ENCODE data around the gene AHCYL2. TPM values are rescaled to one million over a fixed set of nuclear protein-coding genes. Genes with fewer than 3 reads are reported as not detected.
"Not testable (repeated sequence)": the region's sequence is repeated elsewhere in the genome, so short reads cannot be mapped to it uniquely, and the experiment has no call there.

The AHCYL2 gene
- polyA plus RNA-seq, 3 donors, result 10.7 to 14.6 (median 12.1) TPM

DNA sequence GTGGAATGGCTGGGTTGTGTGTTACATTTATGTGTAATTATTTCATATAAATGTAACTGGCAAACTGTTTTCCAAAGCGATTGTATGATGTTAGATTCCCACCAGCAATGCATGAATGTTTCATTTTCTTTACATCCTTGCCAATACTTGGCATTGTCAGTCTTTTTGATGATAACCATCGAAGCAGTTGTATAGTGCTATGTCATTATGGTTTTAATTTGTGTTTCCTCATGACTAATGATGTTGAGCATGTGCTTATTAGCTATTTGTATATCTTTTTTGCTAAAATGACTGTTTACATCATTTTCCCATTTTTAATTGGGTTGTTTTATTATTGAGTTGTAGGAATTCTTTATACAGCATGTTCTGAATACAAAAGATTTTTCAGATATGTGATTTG is 22.3 kb downstream of the AHCYL2 start:
- peaks cover 21% of the 10 kb centered on the region for H4K20me1 ChIP-seq (ENCODE audit: insufficient read depth, low read length)
- no peak overlapping the region for H3K4me2 ChIP-seq (replicated peaks; ENCODE audit: extremely low read depth, low read length, poor library complexity, severe bottlenecking)
- TF ChIP-seq, protein P1, sequence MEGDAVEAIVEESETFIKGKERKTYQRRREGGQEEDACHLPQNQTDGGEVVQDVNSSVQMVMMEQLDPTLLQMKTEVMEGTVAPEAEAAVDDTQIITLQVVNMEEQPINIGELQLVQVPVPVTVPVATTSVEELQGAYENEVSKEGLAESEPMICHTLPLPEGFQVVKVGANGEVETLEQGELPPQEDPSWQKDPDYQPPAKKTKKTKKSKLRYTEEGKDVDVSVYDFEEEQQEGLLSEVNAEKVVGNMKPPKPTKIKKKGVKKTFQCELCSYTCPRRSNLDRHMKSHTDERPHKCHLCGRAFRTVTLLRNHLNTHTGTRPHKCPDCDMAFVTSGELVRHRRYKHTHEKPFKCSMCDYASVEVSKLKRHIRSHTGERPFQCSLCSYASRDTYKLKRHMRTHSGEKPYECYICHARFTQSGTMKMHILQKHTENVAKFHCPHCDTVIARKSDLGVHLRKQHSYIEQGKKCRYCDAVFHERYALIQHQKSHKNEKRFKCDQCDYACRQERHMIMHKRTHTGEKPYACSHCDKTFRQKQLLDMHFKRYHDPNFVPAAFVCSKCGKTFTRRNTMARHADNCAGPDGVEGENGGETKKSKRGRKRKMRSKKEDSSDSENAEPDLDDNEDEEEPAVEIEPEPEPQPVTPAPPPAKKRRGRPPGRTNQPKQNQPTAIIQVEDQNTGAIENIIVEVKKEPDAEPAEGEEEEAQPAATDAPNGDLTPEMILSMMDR (IDR thresholded peaks at IDR 0.05), result no peak
- H3K9me3 ChIP-seq (replicated peaks in 1 of 2; ENCODE audit: control insufficient read depth in 1 of 2, insufficient read depth in 1 of 2, low read length in 2 of 2), result no peaks in the 10 kb centered on the region
- H3K9me3 Mint-ChIP-seq, result peaks cover 0 to 9% (median 0%) of the 10 kb centered on the region in 7 donors
- peaks cover 0 to 6% of the 10 kb centered on the region in 2 donors for H3K36me3 ChIP-seq (replicated peaks in 1 of 2; ENCODE audit: control insufficient read depth in 1 of 2, insufficient read depth in 2 of 2, low read length in 2 of 2)
- H3K4me3 Mint-ChIP-seq, result no peak overlapping the region
- no peaks in the 10 kb centered on the region for H3K4me1 ChIP-seq (ENCODE audit: control insufficient read depth in 1 of 2, insufficient read depth in 2 of 2, low read length in 2 of 2)
- H3K27me3 Mint-ChIP-seq (ENCODE audit: low read depth in 3 of 3), result peaks cover 0 to 4% (median 1%) of the 10 kb centered on the region in 3 donors
- WGBS (ENCODE audit: insufficient coverage), result no CpG with 5 or more reads among the region's 2 CpGs
- no peak overlapping the region for H3K4me3 ChIP-seq (replicated peaks in 1 of 3; ENCODE audit: low read depth in 2 of 3, low read length in 3 of 3)
- H3K27ac ChIP-seq (ENCODE audit: low read depth in 1 of 2, low read length in 2 of 2), result no peak overlapping the region
- H3K79me2 ChIP-seq (ENCODE audit: insufficient read depth, low read length), result peaks cover 23% of the 10 kb centered on the region
- H3K9ac ChIP-seq (ENCODE audit: insufficient read depth, low read length, poor library complexity, severe bottlenecking), result no peak overlapping the region
- DNase-seq, result no peak
- H2AFZ ChIP-seq (ENCODE audit: insufficient read depth, low read depth, low read length, poor library complexity, severe bottlenecking), result no peak overlapping the region
- no peak overlapping the region for H3K27ac Mint-ChIP-seq
- peaks cover 11 to 15% of the 10 kb centered on the region in 2 donors for H3K36me3 Mint-ChIP-seq
- H3K27me3 ChIP-seq (ENCODE audit: control insufficient read depth in 2 of 2, insufficient read depth in 2 of 2, low read length in 2 of 2), result no peaks in the 10 kb centered on the region
- H3K4me1 Mint-ChIP-seq, result peaks cover 4% of the 10 kb centered on the region
- intact Hi-C loops (cut with micrococcal nuclease), result no loop called here

DNA sequence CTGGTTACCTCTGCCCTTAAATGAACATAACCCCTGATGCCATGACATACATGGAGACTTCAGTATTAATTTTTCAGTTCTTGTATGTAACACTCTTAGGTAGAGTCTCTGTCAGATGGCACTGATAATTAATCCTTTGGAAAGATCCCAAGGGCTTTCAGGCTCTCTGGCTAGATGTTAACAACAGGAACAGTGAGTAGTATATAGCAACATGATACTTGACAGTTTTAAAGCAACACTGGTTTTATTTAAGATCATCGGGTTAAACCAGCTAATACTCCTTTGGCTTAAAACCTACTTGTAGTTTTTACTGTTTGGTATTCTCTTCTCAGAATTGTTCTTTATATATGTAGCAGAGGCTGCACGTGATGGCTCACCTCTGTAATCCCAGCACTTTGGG is 27.3 kb downstream of the AHCYL2 start:
- H4K20me1 ChIP-seq (ENCODE audit: insufficient read depth, low read length), result peaks cover 11% of the 10 kb centered on the region
- no peak for DNase-seq
- Mint-ChIP-seq H3K36me3 (peaks cover 0 to 3% of the 10 kb centered on the region in 2 donors), H3K9me3 (no peaks in the 10 kb centered on the region), H3K27ac (no peak overlapping the region), H3K4me3 (no peak overlapping the region), H3K4me1 (peaks cover 16% of the 10 kb centered on the region), H3K27me3 (ENCODE audit: low read depth in 3 of 3) (peaks cover 0 to 3% (median 1%) of the 10 kb centered on the region in 3 donors)
- H3K36me3 ChIP-seq (replicated peaks in 1 of 2; ENCODE audit: control insufficient read depth in 1 of 2, insufficient read depth in 2 of 2, low read length in 2 of 2), result no peaks in the 10 kb centered on the region
- TF ChIP-seq, protein P1 (IDR thresholded peaks at IDR 0.05), result no peak
- H3K27me3 ChIP-seq (ENCODE audit: control insufficient read depth in 2 of 2, insufficient read depth in 2 of 2, low read length in 2 of 2), result no peaks in the 10 kb centered on the region
- H3K27ac ChIP-seq (ENCODE audit: low read depth in 1 of 2, low read length in 2 of 2), result no peak overlapping the region
- H3K4me2 ChIP-seq (replicated peaks; ENCODE audit: extremely low read depth, low read length, poor library complexity, severe bottlenecking), result no peak overlapping the region
- no peaks in the 10 kb centered on the region for H3K9me3 ChIP-seq (replicated peaks in 1 of 2; ENCODE audit: control insufficient read depth in 1 of 2, insufficient read depth in 1 of 2, low read length in 2 of 2)
- intact Hi-C loops (cut with micrococcal nuclease), result no loop called here
- WGBS (ENCODE audit: insufficient coverage), result no CpG with 5 or more reads among the region's 2 CpGs
- peaks cover 13% of the 10 kb centered on the region for H3K79me2 ChIP-seq (ENCODE audit: insufficient read depth, low read length)
- H3K4me3 ChIP-seq (replicated peaks in 1 of 3; ENCODE audit: low read depth in 2 of 3, low read length in 3 of 3), result no peak overlapping the region
- H3K4me1 ChIP-seq (ENCODE audit: control insufficient read depth in 1 of 2, insufficient read depth in 2 of 2, low read length in 2 of 2), result peaks cover 3 to 10% of the 10 kb centered on the region in 2 donors
- no peak overlapping the region for H2AFZ ChIP-seq (ENCODE audit: insufficient read depth, low read depth, low read length, poor library complexity, severe bottlenecking)
- no peak overlapping the region for H3K9ac ChIP-seq (ENCODE audit: insufficient read depth, low read length, poor library complexity, severe bottlenecking)

DNA sequence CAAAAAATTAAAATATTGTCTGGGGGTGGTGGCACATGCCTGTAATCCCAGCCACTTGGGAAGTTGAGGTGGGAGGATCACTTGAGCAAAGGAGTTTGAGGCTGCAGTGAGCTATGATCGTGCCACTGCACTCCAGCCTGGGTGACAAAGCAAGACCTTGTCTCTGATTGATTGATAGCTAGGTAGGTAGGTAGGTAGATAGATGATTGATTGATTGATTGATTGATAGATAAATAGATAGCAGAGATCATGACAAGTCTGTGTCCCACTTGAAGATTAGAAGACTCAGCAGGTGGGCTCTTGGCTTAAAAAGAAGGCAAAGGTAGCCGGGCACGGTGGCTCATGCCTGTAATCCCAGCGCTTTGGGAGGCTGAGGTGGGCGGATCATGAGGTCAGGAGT is 27.8 kb downstream of the AHCYL2 start:
- H2AFZ ChIP-seq (ENCODE audit: insufficient read depth, low read depth, low read length, poor library complexity, severe bottlenecking); H3K27me3 ChIP-seq (ENCODE audit: control insufficient read depth in 2 of 2, insufficient read depth in 2 of 2, low read length in 2 of 2); H3K9me3 Mint-ChIP-seq; H3K36me3 Mint-ChIP-seq; H3K27ac Mint-ChIP-seq; H3K27ac ChIP-seq (ENCODE audit: low read depth in 1 of 2, low read length in 2 of 2); DNase-seq; H3K4me3 Mint-ChIP-seq; H3K36me3 ChIP-seq (replicated peaks in 1 of 2; ENCODE audit: control insufficient read depth in 1 of 2, insufficient read depth in 2 of 2, low read length in 2 of 2); H3K4me3 ChIP-seq (replicated peaks in 1 of 3; ENCODE audit: low read depth in 2 of 3, low read length in 3 of 3); H3K4me2 ChIP-seq (replicated peaks; ENCODE audit: extremely low read depth, low read length, poor library complexity, severe bottlenecking); H3K9me3 ChIP-seq (replicated peaks in 1 of 2; ENCODE audit: control insufficient read depth in 1 of 2, insufficient read depth in 1 of 2, low read length in 2 of 2); H4K20me1 ChIP-seq (ENCODE audit: insufficient read depth, low read length); H3K27me3 Mint-ChIP-seq (ENCODE audit: low read depth in 3 of 3); H3K9ac ChIP-seq (ENCODE audit: insufficient read depth, low read length, poor library complexity, severe bottlenecking); intact Hi-C loops (cut with micrococcal nuclease): not testable (repeated sequence)
- Histone ChIP-seq H3K79me2 (ENCODE audit: insufficient read depth, low read length) (peaks cover 14% of the 10 kb centered on the region), H3K4me1 (ENCODE audit: control insufficient read depth in 1 of 2, insufficient read depth in 2 of 2, low read length in 2 of 2) (peaks cover 8 to 13% of the 10 kb centered on the region in 2 donors)
- 97% methylated on average over 5 of the region's 5 CpGs for WGBS (ENCODE audit: insufficient coverage)
- H3K4me1 Mint-ChIP-seq, result peaks cover 21% of the 10 kb centered on the region
